Glomerular visceral epithelial cell (primary cell): Measurements from ENCODE around the gene TRIM51G.
"Not testable (repeated sequence)": the region's sequence is repeated elsewhere in the genome, so short reads cannot be mapped to it uniquely, and the experiment has no call there.

Source experiments
- DNase-seq: peaks from one replicate; pipeline ENCODE4 v3.0.0-alpha.2; 2016; ENCODE audit errors: extremely low spot score

Gene TRIM51G, protein sequence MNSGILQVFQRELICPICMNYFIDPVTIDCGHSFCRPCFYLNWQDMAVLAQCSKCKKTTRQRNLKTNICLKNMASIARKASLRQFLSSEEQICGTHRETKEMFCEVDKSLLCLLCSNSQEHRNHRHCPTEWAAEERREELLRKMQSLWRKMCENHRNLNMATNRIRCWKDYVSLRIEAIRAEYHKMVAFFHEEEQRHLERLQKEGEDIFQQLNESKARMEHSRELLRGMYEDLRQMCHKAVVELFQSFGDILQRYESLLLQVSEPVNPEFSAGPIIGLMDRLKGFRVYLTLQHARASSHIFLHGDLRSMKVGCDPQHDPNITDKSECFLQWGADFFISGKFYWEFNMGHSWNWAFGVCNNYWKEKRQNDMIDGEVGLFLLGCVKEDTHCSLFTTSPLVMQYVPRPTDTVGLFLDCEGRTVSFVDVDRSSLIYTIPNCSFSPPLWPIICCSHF

DNA sequence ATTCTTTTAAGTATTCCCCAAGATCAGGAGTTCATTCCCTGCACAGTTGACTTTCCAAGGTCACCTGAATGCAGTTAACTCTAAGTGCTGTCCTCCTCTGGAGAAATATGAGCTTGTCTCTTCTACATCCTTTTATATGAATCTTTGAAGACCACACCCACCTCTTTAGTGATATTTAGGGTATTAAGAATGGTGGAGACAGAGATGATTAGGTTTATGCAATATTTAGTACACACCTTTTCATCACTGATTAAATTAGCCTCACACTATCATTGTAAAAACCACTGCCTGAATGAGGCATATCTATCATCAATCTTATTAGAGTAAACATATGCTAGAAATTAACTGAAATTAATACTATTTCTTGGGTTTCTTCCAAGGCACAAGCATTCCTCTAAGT lies at the start of gene TRIM51G:
Gene TRIM51G (minus strand): TSS at position 101 of the 400 bp plus-strand sequence. CDS start 2,190 bp downstream, outside the sequence.
- DNase-seq = not testable (repeated sequence)

DNA sequence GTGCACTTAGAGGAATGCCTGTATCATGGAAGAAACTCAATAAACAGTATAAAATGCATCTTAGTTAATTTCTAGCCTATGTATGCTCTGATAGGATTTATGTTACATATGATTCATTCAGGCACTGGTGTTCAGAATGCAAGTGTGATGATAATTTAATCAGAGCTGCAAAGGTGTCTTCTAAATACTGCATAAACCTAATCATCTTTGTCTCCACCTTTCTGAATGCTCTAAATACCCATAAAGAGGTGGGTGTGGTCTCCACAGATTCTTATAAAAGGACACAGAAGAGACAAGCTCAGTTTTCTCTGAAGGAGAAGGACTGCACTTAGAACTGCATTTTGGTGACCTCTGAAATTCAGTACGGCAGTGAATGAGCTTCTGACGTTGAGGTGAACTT lies 44.8 kb upstream of the TRIM51G start, which contains the start of gene TRIM49B:
Gene TRIM49B (plus strand): TSS at position 301 of the 400 bp plus-strand sequence. CDS start 2,777 bp downstream, outside the sequence.
- DNase-seq = not testable (repeated sequence)

DNA sequence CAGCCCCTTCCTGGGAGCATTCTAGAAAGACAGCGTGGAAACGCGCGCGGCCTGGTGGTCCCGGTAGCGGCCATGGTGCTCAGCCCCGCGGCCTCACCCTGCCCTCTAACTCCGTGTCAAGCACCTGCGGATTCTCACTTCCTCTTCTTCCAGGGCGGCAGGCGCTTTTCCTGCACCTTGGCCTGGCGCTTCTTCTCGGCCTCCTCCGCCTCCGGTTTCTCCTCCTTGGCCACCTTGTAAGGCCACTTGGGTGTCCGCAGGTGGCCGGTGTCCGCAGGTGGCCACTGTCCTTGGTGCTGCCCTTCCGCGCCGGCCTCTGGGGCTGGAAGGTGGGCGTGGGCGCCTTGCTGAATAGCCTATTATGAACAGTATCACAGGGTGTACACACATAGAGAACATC lies 15.1 kb downstream of the TRIM51G start:
- not testable (repeated sequence) for DNase-seq

DNA sequence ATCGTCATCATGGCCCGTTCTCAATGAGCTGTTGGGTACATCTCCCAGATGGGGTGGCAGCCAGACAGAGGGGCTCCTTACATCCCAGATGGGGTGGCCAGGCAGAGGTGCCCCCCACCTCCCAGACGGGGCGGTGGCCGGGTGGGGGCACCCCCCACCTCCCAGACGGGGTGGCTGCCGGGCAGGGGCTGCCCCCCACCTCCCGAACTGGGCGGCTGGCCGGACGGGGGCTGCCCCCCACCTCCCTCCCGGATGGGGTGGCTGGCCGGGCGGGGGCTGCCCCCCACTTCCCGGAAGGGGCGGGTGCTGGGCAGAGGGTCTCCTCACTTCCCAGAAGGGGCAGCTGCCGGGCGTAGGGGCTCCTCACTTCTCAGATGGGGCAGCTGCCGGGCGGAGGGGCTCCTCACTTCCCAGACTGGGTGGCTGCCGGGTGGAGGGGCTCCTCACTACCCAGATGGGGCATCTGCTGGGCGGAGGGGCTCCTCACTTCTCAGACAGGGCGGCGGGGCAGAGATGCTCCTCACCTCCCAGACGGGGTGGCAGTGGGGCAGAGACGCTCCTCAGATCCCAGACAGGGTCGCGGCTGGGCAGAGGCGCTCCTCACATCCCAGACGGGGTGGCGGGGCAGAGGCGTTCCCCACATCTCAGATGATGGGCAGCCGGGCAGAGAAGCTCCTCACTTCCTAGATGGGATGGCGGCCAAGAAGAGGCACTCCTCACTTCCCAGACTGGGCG lies 28.2 kb downstream of the TRIM51G start:
- DNase-seq = not testable (repeated sequence)

DNA sequence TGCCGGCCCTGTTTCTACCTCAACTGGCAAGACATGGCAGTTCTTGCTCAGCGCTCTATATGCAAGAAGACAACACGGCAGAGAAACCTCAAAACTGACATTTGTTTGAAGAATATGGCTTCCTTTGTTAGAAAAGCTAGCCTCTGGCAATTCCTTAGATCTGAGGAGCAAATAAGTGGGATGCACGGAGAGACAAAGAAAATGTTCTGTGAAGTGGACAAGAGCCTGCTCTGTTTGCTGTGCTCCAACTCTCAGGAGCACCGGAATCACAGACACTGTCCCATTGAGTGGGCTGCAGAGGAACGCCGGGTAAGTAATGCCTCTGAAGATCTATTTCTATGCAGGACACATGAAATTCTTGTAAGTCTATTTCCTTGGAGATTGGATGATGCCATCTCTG lies 37.9 kb downstream of the TRIM51G start:
- not testable (repeated sequence) for DNase-seq
